ENCODE results near the gene NRG4. TPM values are rescaled to one million over a fixed set of nuclear protein-coding genes. Genes with fewer than 3 reads are reported as not detected.
A peak's percentile ranks its signal among the peaks of the same experiment; 100 is the strongest.

Gene NRG4
- total and polyA plus RNA-seq, 9 of the 15 experiments (the other 6 are each of a cell fraction or from before 2014, with no cell fraction given), result 0.33 to 2.5 (median 0.76) TPM

DNA sequence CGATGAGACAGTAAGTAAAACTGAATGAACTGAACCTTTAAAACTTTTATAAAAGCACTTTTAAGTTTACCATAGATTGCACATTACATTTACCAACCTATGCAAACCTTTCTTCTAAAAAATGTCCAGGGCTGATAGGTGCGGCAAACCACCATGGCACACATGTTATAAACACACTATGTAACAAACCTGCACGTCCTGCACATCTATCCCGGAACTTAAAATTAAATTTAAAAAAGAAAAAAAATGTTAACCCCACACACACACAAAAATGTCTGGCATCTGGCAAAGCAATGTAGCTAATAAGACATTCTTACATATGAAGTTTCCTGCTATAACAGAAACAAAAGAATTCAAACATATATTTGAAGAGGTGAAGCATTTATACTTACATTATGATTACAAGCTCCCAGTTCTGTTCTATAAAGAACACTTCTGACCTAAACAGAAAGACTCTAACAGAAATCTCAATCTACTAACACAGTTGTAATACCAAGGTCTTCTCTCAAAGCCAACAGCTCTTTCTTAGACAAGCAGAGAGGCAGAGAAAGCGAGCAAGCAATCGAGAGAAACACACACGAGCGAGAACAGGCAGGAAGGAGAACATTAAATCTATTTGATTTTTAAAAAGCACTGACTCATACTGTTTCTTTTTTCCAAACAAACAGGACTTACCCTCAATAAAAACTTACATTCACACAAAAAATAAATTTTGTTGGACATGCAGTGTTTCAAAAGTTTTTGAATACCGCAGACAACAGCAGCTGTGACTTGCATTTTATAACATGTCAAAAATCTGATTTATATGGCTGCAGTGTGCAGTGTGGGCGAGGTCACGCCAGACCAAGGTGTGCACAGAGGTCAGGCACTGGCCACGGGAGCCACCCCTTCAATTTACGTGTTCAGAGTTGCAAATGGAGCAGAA, at the start of gene NRG4 (continued):
- TF ChIP-seq GTF3C2 (IDR thresholded peaks at IDR 0.05; ENCODE audit: borderline replicate concordance, extremely low read depth, insufficient read length) (no peak), ATF4 (CRISPR knock-in tag; IDR thresholded peaks at IDR 0.05) (no peak), KLF16 (IDR thresholded peaks at IDR 0.05) (no peak), KLF10 (CRISPR knock-in tag; IDR thresholded peaks at IDR 0.05) (no peak), ZNF639 (CRISPR knock-in tag; conservative IDR thresholded peaks at IDR 0.05 in 1 of 2, IDR thresholded peaks at IDR 0.05 in 1 of 2) (no peak), POLR2G (IDR thresholded peaks at IDR 0.05; ENCODE audit: low read depth, low read length) (no peak), USF2 (CRISPR knock-in tag; IDR thresholded peaks at IDR 0.05) (no peak), ETS2 (tag; IDR thresholded peaks at IDR 0.05; ENCODE audit: borderline replicate concordance, poor library complexity, severe bottlenecking) (no peak), ZNF780A (CRISPR knock-in tag; IDR thresholded peaks at IDR 0.05) (no peak), NCOA2 (IDR thresholded peaks at IDR 0.05; ENCODE audit: partially characterized antibody in 2 of 2) (no peak), CEBPG (CRISPR knock-in tag; IDR thresholded peaks at IDR 0.05) (no peak), CEBPG (tag; conservative IDR thresholded peaks at IDR 0.05 in 1 of 2, IDR thresholded peaks at IDR 0.05 in 1 of 2) (no peak), EGR1 (conservative IDR thresholded peaks at IDR 0.05) (peak; percentile 69), GABPA (tag; conservative IDR thresholded peaks at IDR 0.05; ENCODE audit: low read depth) (no peak), CHD1 (IDR thresholded peaks at IDR 0.05; ENCODE audit: low read length) (no peak), SRSF3 (IDR thresholded peaks at IDR 0.05; ENCODE audit: insufficient read depth, low read length) (no peak), JUN (IDR thresholded peaks at IDR 0.05; ENCODE audit: borderline replicate concordance, low read depth, low read length) (no peak), JUN (CRISPR knock-in tag; IDR thresholded peaks at IDR 0.05; ENCODE audit: borderline replicate concordance) (no peak)
